IPS DF 6.9 (cell line): ENCODE measurements around the gene CRHR1.

Source experiments
- DNase-seq: peaks from one replicate; pipeline ENCODE4 v3.0.0-alpha.2; 2013; ENCODE audit warnings: low read depth, low spot score
- H3K27ac ChIP-seq: one replicate; pipeline ENCODE4 v1.5.1; 2013; ENCODE audit warnings: low read length, control low read depth
- H3K27me3 ChIP-seq: 2 replicates; pipeline ENCODE4 v1.6.1; 2013; ENCODE audit warnings: mild to moderate bottlenecking, low read length; ENCODE audit not compliant: control insufficient read depth, insufficient read depth
- H3K36me3 ChIP-seq: 2 replicates; pipeline ENCODE4 v1.6.1; 2013; ENCODE audit warnings: low read length; ENCODE audit not compliant: control insufficient read depth, insufficient read depth
- H3K4me1 ChIP-seq: 2 replicates; pipeline ENCODE4 v1.6.1; 2013; ENCODE audit warnings: low read length; ENCODE audit not compliant: control insufficient read depth, insufficient read depth
- H3K4me3 ChIP-seq: 2 replicates; pipeline ENCODE4 v1.5.1; 2013; ENCODE audit warnings: mild to moderate bottlenecking, low read length
- H3K9me3 ChIP-seq: 2 replicates; pipeline ENCODE4 v1.6.1; 2013; ENCODE audit warnings: low read length, inconsistent platforms; ENCODE audit not compliant: control insufficient read depth, insufficient read depth
- whole genome bisulfite sequencing: extraction: QIAGEN DNeasy Blood & Tissue Kit; methylation state at CpG from one replicate; pipeline ENCODE4 v1.1.7; 2013; ENCODE audit warnings: mixed read lengths, missing lambda C conversion rate; ENCODE audit not compliant: insufficient read length, insufficient coverage; 5-methylcytosine and 5-hydroxymethylcytosine counted together

Gene CRHR1

GRCh38 chr17:45833920-45834319 is 49.8 kb downstream of the CRHR1 start:
- H3K4me1 ChIP-seq, result no peaks in the 10 kb centered on the region
- H3K36me3 ChIP-seq, result no peaks in the 10 kb centered on the region
- no peak overlapping the region for H3K27ac ChIP-seq
- no CpG with 5 or more reads among the region's 6 CpGs for WGBS
- H3K27me3 ChIP-seq, result no peaks in the 10 kb centered on the region
- H3K9me3 ChIP-seq, result no peaks in the 10 kb centered on the region
- H3K4me3 ChIP-seq, result no peak overlapping the region
- DNase-seq, result no peak

GRCh38 chr17:45834471-45835396 is 50.6 kb downstream of the CRHR1 start:
- H3K27me3 ChIP-seq, result no peaks in the 10 kb centered on the region
- WGBS, result no CpG with 5 or more reads among the region's 26 CpGs
- no peaks in the 10 kb centered on the region for H3K36me3 ChIP-seq
- no peak for DNase-seq
- no peak overlapping the region for H3K4me3 ChIP-seq
- H3K9me3 ChIP-seq, result no peaks in the 10 kb centered on the region
- H3K27ac ChIP-seq, result no peak overlapping the region
- H3K4me1 ChIP-seq, result no peaks in the 10 kb centered on the region

- H3K27ac ChIP-seq, result no peak overlapping the region
- H3K27me3 ChIP-seq, result no peaks in the 10 kb centered on the region
Measured at GRCh38 chr17:45835481-45835880, 51.4 kb downstream of the CRHR1 start.

GRCh38 chr17:45836047-45837044 is 52.2 kb downstream of the CRHR1 start:
- DNase-seq, result no peak
- Histone ChIP-seq H3K36me3 (no peaks in the 10 kb centered on the region), H3K9me3 (no peaks in the 10 kb centered on the region), H3K27ac (no peak overlapping the region), H3K4me3 (no peak overlapping the region), H3K27me3 (no peaks in the 10 kb centered on the region), H3K4me1 (no peaks in the 10 kb centered on the region)
- no CpG with 5 or more reads among the region's 20 CpGs for WGBS

More at GRCh38 chr17:45835481-45835880, 51.4 kb downstream of the CRHR1 start:
- H3K9me3 ChIP-seq, result no peaks in the 10 kb centered on the region
- H3K4me3 ChIP-seq, result no peak overlapping the region
- no peaks in the 10 kb centered on the region for H3K36me3 ChIP-seq
- no peak for DNase-seq
- no CpG with 5 or more reads among the region's 5 CpGs for WGBS
- no peaks in the 10 kb centered on the region for H3K4me1 ChIP-seq

DNA sequence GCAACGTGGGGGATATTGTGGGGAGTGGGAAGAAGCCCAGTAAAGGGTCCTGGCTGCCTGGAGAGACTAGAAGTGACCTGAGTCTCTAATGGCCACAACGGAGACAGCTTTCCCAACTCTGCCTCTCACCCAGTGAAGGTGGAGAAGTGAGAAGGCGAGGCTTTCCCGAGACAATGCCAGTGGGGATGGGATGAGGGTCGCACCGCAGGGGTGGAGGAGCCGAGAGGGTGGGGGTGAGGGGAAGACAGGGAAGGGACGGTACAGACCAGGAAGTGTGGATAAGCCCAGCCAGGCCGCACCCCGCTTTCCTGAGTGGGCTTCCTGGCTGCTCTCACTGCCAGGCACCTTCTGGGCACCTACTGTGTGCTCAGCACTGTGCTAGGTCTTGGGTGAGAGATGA is 53.1 kb downstream of the CRHR1 start:
- H3K9me3 ChIP-seq, result no peaks in the 10 kb centered on the region
- H3K4me3 ChIP-seq, result no peak overlapping the region
- H3K36me3 ChIP-seq, result no peaks in the 10 kb centered on the region
- DNase-seq, result no peak
- no CpG with 5 or more reads among the region's 10 CpGs for WGBS
- H3K27ac ChIP-seq, result no peak overlapping the region
- no peaks in the 10 kb centered on the region for H3K4me1 ChIP-seq
- no peaks in the 10 kb centered on the region for H3K27me3 ChIP-seq

GRCh38 chr17:45837603-45838002 is 53.5 kb downstream of the CRHR1 start:
- Histone ChIP-seq H3K27ac (no peak overlapping the region), H3K4me3 (no peak overlapping the region), H3K36me3 (no peaks in the 10 kb centered on the region), H3K27me3 (no peaks in the 10 kb centered on the region), H3K4me1 (no peaks in the 10 kb centered on the region), H3K9me3 (no peaks in the 10 kb centered on the region)
- no peak for DNase-seq
- no CpG with 5 or more reads among the region's 9 CpGs for WGBS

DNA sequence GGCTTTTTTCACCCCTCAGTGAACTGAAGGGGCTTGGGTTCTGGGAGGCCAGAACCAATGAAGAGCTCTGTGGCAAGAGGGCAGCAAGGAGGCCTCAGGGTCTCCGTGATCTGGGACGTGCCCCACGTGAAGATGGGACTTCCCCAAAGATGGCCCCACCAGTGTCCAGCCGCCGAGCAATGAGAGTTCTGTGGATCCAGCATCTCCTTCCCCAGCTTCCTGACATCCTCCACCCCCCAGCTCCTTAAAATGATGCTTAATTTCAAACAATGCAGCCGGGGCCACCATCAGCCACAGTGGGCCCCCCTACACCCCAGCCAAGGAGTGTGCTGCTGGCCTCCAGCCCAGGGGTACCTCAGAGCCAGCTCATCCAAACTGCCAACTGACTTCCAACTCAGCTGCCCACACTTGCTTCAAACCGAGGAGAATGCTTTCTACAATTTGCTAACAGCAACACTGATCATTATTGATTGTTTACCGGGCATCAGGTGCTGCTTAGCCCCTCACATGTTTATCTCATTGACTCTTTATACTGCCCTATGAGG is 54.7 kb downstream of the CRHR1 start:
- Histone ChIP-seq H3K27ac (no peak overlapping the region), H3K36me3 (no peaks in the 10 kb centered on the region), H3K9me3 (no peaks in the 10 kb centered on the region), H3K4me3 (no peak overlapping the region), H3K27me3 (no peaks in the 10 kb centered on the region), H3K4me1 (no peaks in the 10 kb centered on the region)
- DNase-seq, result no peak
- no CpG with 5 or more reads among the region's 8 CpGs for WGBS

GRCh38 chr17:45839442-45839841 is 55.3 kb downstream of the CRHR1 start:
- WGBS, result no CpG with 5 or more reads among the region's 4 CpGs
- Histone ChIP-seq H3K4me3 (no peak overlapping the region), H3K27ac (no peak overlapping the region), H3K27me3 (no peaks in the 10 kb centered on the region), H3K36me3 (no peaks in the 10 kb centered on the region), H3K9me3 (no peaks in the 10 kb centered on the region), H3K4me1 (no peaks in the 10 kb centered on the region)
- no peak for DNase-seq

DNA sequence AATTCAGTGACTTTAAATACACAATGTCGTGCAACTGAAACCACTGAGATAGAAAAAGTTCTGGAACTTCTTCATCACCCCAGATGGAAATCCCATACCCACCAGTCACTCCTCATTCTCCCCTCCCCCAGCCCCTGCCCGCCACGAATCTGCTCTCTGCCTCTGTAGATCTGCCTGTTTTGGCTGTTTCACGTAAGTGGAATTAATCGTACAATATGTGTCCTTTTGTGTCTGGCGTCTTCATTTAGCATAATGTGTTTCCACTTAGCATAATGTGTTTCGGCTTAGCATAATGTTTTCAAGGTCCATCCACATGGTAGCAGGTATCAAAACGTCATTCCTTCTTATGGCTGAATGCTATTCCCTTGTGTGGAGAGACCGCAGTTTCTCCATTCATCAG is 57.1 kb downstream of the CRHR1 start:
- Histone ChIP-seq H3K4me3 (no peak overlapping the region), H3K36me3 (no peaks in the 10 kb centered on the region), H3K27ac (no peak overlapping the region), H3K4me1 (no peaks in the 10 kb centered on the region), H3K27me3 (no peaks in the 10 kb centered on the region), H3K9me3 (no peaks in the 10 kb centered on the region)
- DNase-seq, result no peak
- no CpG with 5 or more reads among the region's 9 CpGs for WGBS

DNA sequence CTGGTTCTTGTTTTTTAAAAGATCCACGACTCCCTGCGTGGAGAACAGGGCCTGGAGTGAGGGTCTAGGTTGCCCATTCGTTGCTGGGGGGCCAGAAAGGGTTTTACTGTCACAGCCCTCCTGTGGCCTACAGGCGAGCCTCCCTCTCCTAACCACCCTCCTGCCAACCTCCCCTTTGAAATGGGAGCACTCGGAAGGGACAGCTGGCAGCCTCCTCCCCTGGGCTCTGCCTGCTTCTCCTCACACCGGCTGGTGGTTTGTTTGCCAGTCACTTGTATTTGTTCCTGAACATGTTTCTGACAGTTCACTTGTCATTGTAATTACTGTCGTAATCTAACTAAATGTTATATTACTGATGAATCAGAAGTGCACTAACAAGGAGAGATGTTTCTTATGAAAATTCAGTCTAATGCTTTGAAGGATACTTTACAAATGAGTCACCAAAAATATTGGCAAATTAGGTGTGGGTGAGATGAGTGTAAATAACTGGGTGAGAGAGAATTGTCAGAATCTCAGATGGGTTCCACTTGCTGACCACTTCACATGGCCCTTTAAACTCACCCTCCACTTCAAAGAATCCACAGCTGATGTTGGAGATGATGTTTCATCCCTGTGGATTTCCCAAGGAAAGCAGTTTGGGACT is 57.9 kb downstream of the CRHR1 start:
- Histone ChIP-seq H3K36me3 (no peaks in the 10 kb centered on the region), H3K27me3 (no peaks in the 10 kb centered on the region), H3K4me3 (no peak overlapping the region), H3K9me3 (no peaks in the 10 kb centered on the region), H3K27ac (no peak overlapping the region), H3K4me1 (no peaks in the 10 kb centered on the region)
- no peak for DNase-seq
- WGBS, result no CpG with 5 or more reads among the region's 7 CpGs
